HG03354 (cell line): Measurements from ENCODE around the gene SMC2.

ENCODE experiments used
- ATAC-seq: cut with Tn5 transposase; IDR thresholded peaks from one replicate; pipeline ENCODE4 v1.9.1; 2021; ENCODE audit warnings: mild to moderate bottlenecking; ENCODE audit not compliant: unreplicated experiment, poor library complexity, severe bottlenecking

SMC2 gene

GRCh38 chr9:104094534-104095015, 466 bp downstream of the SMC2 start:
- ATAC-seq = peak; percentile 2

GRCh38 chr9:104099630-104100029, 5.5 kb downstream of the SMC2 start:
- ATAC-seq = no peak

- no peak for ATAC-seq
Observed at GRCh38 chr9:104104360-104104759, 10.3 kb downstream of the SMC2 start.

GRCh38 chr9:104107799-104108198, 13.7 kb downstream of the SMC2 start:
- no peak for ATAC-seq

GRCh38 chr9:104108315-104108714, 14.2 kb downstream of the SMC2 start:
- ATAC-seq = no peak

- no peak for ATAC-seq
Observed at GRCh38 chr9:104110509-104110908, 16.4 kb downstream of the SMC2 start.

- no peak for ATAC-seq
Observed at GRCh38 chr9:104118916-104119315, 24.8 kb downstream of the SMC2 start.

GRCh38 chr9:104121022-104121421, 26.9 kb downstream of the SMC2 start:
- ATAC-seq = no peak

- ATAC-seq = no peak
Observed at GRCh38 chr9:104138243-104138868, 44.2 kb downstream of the SMC2 start.

- ATAC-seq = no peak
Observed at GRCh38 chr9:104142799-104143549, 48.9 kb downstream of the SMC2 start.

- ATAC-seq = no peak
Observed at GRCh38 chr9:104143550-104143910, 49.4 kb downstream of the SMC2 start.

GRCh38 chr9:104144336-104144735, 50.2 kb downstream of the SMC2 start:
- no peak for ATAC-seq

- ATAC-seq = no peak
Observed at GRCh38 chr9:104173067-104173466, 79.0 kb downstream of the SMC2 start.

- ATAC-seq = peak; percentile 72
Observed at GRCh38 chr9:104177003-104177611, 83.0 kb downstream of the SMC2 start.

- no peak for ATAC-seq
Observed at GRCh38 chr9:104177676-104178075, 83.6 kb downstream of the SMC2 start.
